ENCODE results near the gene TGFBR3.

DNA sequence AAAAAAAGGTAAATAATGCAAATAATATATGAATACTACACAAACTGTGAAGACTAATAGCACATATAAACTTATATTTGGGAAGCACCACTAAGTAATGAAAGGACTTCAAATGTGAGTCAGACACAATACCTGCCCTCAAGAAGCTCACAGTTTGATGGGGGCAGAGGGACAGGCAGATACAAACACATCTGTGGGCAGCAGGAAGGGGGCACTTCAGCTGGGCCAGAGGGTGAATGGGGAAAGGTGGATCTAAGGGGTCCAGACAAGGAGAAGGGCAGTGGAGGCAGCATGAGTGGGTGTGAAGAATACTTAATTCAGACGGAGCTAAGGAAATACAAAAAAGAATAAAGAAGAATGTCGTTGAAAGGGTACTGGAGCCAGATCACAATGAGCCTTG is 114.2 kb downstream of the TGFBR3 start:
- TF ChIP-seq, protein P1, sequence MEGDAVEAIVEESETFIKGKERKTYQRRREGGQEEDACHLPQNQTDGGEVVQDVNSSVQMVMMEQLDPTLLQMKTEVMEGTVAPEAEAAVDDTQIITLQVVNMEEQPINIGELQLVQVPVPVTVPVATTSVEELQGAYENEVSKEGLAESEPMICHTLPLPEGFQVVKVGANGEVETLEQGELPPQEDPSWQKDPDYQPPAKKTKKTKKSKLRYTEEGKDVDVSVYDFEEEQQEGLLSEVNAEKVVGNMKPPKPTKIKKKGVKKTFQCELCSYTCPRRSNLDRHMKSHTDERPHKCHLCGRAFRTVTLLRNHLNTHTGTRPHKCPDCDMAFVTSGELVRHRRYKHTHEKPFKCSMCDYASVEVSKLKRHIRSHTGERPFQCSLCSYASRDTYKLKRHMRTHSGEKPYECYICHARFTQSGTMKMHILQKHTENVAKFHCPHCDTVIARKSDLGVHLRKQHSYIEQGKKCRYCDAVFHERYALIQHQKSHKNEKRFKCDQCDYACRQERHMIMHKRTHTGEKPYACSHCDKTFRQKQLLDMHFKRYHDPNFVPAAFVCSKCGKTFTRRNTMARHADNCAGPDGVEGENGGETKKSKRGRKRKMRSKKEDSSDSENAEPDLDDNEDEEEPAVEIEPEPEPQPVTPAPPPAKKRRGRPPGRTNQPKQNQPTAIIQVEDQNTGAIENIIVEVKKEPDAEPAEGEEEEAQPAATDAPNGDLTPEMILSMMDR (IDR thresholded peaks at IDR 0.05; ENCODE audit: insufficient read depth, low read depth, low read length) = no peak
- no peak for TF ChIP-seq EZH2 (IDR thresholded peaks at IDR 0.05; ENCODE audit: insufficient read depth, low read length)

Measured in astrocyte (in vitro differentiated cells and primary cell).